Small intestine (tissue), 7 donors: Measurements from ENCODE around the gene F2RL1. TPM values are rescaled to one million over a fixed set of nuclear protein-coding genes. Genes with fewer than 3 reads are reported as not detected.
"Not testable (repeated sequence)": the region's sequence is repeated elsewhere in the genome, so short reads cannot be mapped to it uniquely, and the experiment has no call there.

Source experiments
- DNase-seq, 2 donors: peaks; one replicate each; pipeline versions ENCODE4 v3.0.0 to v3.0.0-alpha.2; 2013
- FAIRE-seq: peaks from 2 replicates; lab custom pipeline; 2012; peaks lifted over from hg19 to GRCh38; lab: Jason Lieb, UNC
- H3K27ac ChIP-seq, 3 donors: one replicate each; pipeline ENCODE4 v1.5.1; 2013; ENCODE audit warnings: low read length in 2 of 3, mild to moderate bottlenecking in 2 of 3, control low read depth in 1 of 3, inconsistent platforms in 1 of 3, low read depth in 1 of 3, moderate library complexity in 1 of 3
- H3K27me3 ChIP-seq, 3 donors: one replicate each; pipeline ENCODE4 v1.6.1; 2013; ENCODE audit warnings: low read length in 3 of 3, inconsistent platforms in 1 of 3; ENCODE audit not compliant: control insufficient read depth in 3 of 3, insufficient read depth in 3 of 3
- H3K36me3 ChIP-seq, 3 donors: one replicate each; pipeline ENCODE4 v1.6.1; 2013; ENCODE audit warnings: low read length in 3 of 3, inconsistent platforms in 1 of 3, low read depth in 1 of 3, mild to moderate bottlenecking in 1 of 3, moderate library complexity in 1 of 3; ENCODE audit not compliant: control insufficient read depth in 3 of 3, insufficient read depth in 2 of 3
- H3K4me1 ChIP-seq, 3 donors: one replicate each; pipeline ENCODE4 v1.6.1; 2013; ENCODE audit warnings: low read length in 2 of 3, inconsistent platforms in 1 of 3, low read depth in 1 of 3, mild to moderate bottlenecking in 1 of 3, moderate library complexity in 1 of 3; ENCODE audit not compliant: control insufficient read depth in 3 of 3, insufficient read depth in 2 of 3
- H3K4me3 ChIP-seq, 3 donors: one replicate each; pipeline ENCODE4 v1.5.1; 2013; ENCODE audit warnings: low read length in 3 of 3, control low read depth in 1 of 3, inconsistent platforms in 1 of 3, low read depth in 1 of 3, mild to moderate bottlenecking in 1 of 3, moderate library complexity in 1 of 3
- H3K9me3 ChIP-seq, 2 donors: one replicate each; pipeline ENCODE4 v1.6.1; 2013; ENCODE audit warnings: low read depth in 1 of 2, low read length in 1 of 2; ENCODE audit not compliant: control insufficient read depth in 2 of 2, insufficient read depth in 1 of 2
- WGBS, 3 donors: extraction: QIAGEN DNeasy Blood & Tissue Kit; methylation state at CpG; one replicate each; pipeline ENCODE4 v1.1.7; 2013; 5-methylcytosine and 5-hydroxymethylcytosine counted together
- polyA plus RNA-seq, 4 donors: library from polyadenylated mRNA; stranded (reverse) in 3 of 4; unstranded in 1 of 4; fragments of 200-250 nt in 3 of 4; fragments of 120-200 nt in 1 of 4; gene quantifications; one replicate each; pipeline versions ENCODE4 v1.2.1 to v1.2.3, GENCODE V29; 2013
- donor health status: healthy with polysubstance abuse.
- donor health status: control.
- donor health status: control.
- donor health status: Bipolar disorder and iron deficiency.
- donor health status: healthy.

F2RL1 gene
- polyA plus RNA-seq, 4 donors = 33.0 to 135 (median 36.8) TPM

DNA sequence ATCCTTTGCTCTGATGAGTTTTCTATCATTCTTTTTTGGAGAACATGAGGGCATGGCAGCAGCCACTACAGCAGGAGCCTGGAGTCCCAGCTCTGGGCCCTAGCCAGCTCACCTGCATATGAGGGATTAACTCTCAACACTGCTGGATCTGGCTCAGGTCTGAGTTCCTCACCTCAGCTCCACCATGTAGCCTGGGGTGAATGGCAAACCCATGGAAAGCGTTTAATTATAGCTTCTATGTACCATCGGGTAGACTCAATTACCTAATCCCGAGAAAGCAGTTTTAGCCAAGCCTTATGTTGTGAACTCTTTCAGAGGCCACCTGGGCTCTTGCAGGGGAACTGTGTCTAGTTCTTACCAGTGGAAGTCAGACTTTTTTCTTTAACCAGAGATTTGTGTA, 27.1 kb downstream of the F2RL1 start:
- Histone ChIP-seq H3K9me3 (no peaks in the 10 kb centered on the region), H3K4me1 (peaks cover 0 to 14% (median 2%) of the 10 kb centered on the region in 3 donors), H3K4me3 (no peak overlapping the region), H3K27me3 (no peaks in the 10 kb centered on the region), H3K27ac (no peak overlapping the region), H3K36me3 (no peaks in the 10 kb centered on the region)
- FAIRE-seq (no peak), DNase-seq (no peak)
- 92 to 97% (median 94%) methylated on average over 3 of the region's 3 CpGs for WGBS, 3 donors

GRCh38 chr5:76849419-76850291, 30.8 kb downstream of the F2RL1 start, which contains the start of gene S100Z:
Gene S100Z, plus strand, starts transcription at chr5:76850014. Its CDS starts 25,346 bp downstream, at chr5:76875360.
- Histone ChIP-seq H3K4me1 (peaks cover 0 to 18% (median 2%) of the 10 kb centered on the region in 3 donors), H3K9me3 (peaks cover 0 to 2% of the 10 kb centered on the region in 2 donors), H3K27me3 (no peaks in the 10 kb centered on the region), H3K36me3 (no peaks in the 10 kb centered on the region), H3K4me3 (no peak within 1 kb of the TSS), H3K27ac (peak within 1 kb of the TSS; percentile 3 to 69 (median 18))
- FAIRE-seq (no peak), DNase-seq (peak; percentile 54 to 73)
- 57 to 67% (median 59%) methylated on average over 18 of the region's 18 CpGs for WGBS, 3 donors

- peak overlapping the region; percentile 3 to 69 (median 18) for H3K27ac ChIP-seq
- no peaks in the 10 kb centered on the region for H3K27me3 ChIP-seq
- DNase-seq (no peak), FAIRE-seq (no peak)
- no peaks in the 10 kb centered on the region for H3K36me3 ChIP-seq
- no peak overlapping the region for H3K4me3 ChIP-seq
- peaks cover 6 to 27% (median 9%) of the 10 kb centered on the region in 3 donors for H3K4me1 ChIP-seq
- peaks cover 0 to 6% of the 10 kb centered on the region in 2 donors for H3K9me3 ChIP-seq
- 88 to 90% (median 90%) methylated on average over 8 of the region's 8 CpGs for WGBS, 3 donors
These were observed 31.8 kb downstream of the F2RL1 start for GRCh38 chr5:76850543-76851145.

DNA sequence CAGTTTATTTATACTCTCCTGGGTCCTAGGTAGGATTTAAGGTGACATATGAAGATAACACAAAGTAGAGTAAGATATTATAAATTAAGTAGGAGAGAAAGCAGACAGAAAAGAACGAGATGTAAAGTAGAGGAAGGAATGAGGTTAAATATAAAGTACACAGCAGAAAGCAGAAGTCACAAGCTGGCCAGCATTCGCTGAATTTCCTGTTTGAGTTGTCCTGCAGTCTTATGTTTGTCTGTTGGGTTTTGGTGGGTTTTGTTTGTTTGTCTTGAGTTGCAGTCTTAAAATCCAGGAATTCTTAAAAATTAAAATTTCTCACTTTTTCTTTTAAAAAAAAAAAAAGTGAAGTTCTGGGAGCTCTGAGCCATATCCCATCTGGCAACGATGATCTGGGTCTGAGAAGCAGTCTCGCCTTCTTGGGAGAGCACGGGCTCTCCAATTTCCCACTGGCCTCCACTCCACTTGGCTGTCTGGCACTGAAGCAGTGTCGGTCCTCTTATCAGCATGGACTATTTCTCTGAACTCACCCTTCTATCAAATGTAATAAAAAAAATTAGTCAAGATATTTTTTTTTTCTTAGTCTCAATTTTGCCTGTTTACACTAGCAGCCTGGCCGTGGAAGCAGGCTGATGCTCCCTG, 33.0 kb downstream of the F2RL1 start:
- Histone ChIP-seq H3K36me3 (no peaks in the 10 kb centered on the region), H3K27me3 (no peaks in the 10 kb centered on the region), H3K9me3 (peaks cover 0 to 6% of the 10 kb centered on the region in 2 donors), H3K4me1 (peaks cover 11 to 39% (median 13%) of the 10 kb centered on the region in 3 donors), H3K27ac (no peak overlapping the region), H3K4me3 (no peak overlapping the region)
- 35 to 45% (median 43%) methylated on average over 7 of the region's 7 CpGs for WGBS, 3 donors
- DNase-seq (no peak), FAIRE-seq (no peak)

DNA sequence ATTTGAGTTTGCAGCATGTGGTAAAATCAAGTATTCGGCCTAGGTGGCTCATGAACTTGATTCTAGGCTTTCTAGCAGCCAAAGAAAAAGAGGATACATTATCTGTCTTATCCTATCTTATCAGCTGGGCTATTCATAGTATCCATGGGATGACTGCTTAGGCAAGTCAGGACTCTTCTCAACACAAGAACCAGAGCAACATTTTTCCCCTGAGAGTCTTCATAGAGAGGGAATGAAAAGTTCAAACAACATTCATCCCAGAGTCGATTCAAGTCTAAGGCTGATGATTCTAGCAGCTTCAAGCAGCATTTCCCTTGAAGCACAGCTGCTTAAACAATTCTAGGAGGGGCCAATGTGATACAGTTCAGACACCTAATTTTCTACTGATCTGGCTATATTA, 33.9 kb downstream of the F2RL1 start:
- no peak overlapping the region for H3K4me3 ChIP-seq
- DNase-seq (no peak), FAIRE-seq (no peak)
- H3K9me3 ChIP-seq = peaks cover 0 to 6% of the 10 kb centered on the region in 2 donors
- WGBS, 3 donors = 65 to 74% (median 68%) methylated on average over 2 of the region's 2 CpGs
- H3K27ac ChIP-seq = no peak overlapping the region
- no peaks in the 10 kb centered on the region for H3K27me3 ChIP-seq
- H3K36me3 ChIP-seq = no peaks in the 10 kb centered on the region
- H3K4me1 ChIP-seq = peaks cover 11 to 42% (median 13%) of the 10 kb centered on the region in 3 donors

DNA sequence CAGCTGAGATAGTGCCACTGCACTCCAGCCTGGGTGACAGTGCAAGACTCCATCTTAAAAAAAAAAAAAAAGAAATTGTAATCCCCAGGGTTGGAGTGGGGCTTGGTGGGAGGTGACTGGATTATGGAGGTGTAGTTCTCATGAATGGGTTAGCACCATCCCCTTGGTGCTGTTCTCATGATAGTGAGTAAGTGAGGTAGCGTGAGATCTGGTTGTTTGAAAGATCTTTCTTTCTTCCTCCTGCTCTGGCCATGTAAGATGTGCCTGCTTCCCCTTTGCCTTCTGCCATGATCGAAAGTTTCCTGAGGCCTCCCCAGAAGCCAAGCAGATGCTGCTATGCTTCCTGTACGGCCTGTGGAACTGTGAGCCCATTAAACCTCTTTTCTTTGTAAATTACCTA, 34.9 kb downstream of the F2RL1 start:
- H3K4me1 ChIP-seq = peaks cover 11 to 42% (median 13%) of the 10 kb centered on the region in 3 donors
- FAIRE-seq, H3K36me3 ChIP-seq, H3K4me3 ChIP-seq, H3K9me3 ChIP-seq, H3K27ac ChIP-seq, DNase-seq, H3K27me3 ChIP-seq: not testable (repeated sequence)
- WGBS, 3 donors = 89 to 95% (median 91%) methylated on average over 3 of the region's 3 CpGs

GRCh38 chr5:76854644-76855043, 35.8 kb downstream of the F2RL1 start:
- no peak overlapping the region for H3K27ac ChIP-seq
- no peaks in the 10 kb centered on the region for H3K36me3 ChIP-seq
- peaks cover 11 to 41% (median 13%) of the 10 kb centered on the region in 3 donors for H3K4me1 ChIP-seq
- H3K9me3 ChIP-seq = peaks cover 0 to 6% of the 10 kb centered on the region in 2 donors
- H3K4me3 ChIP-seq = no peak overlapping the region
- no peak for FAIRE-seq
- no peak for DNase-seq
- H3K27me3 ChIP-seq = no peaks in the 10 kb centered on the region

- not testable (repeated sequence) for H3K27me3 ChIP-seq, H3K9me3 ChIP-seq, FAIRE-seq, H3K4me3 ChIP-seq, H3K36me3 ChIP-seq
- peaks cover 11 to 32% (median 11%) of the 10 kb centered on the region in 3 donors for H3K4me1 ChIP-seq
- H3K27ac ChIP-seq = peak overlapping the region; percentile 36 to 80 (median 68)
- DNase-seq = peak; percentile 70 to 78
These were observed 36.7 kb downstream of the F2RL1 start for GRCh38 chr5:76855501-76855900.
